ENCODE data around the gene LZTR1.
"Not testable (repeated sequence)": the region's sequence is repeated elsewhere in the genome, so short reads cannot be mapped to it uniquely, and the experiment has no call there.

LZTR1 gene

GRCh38 chr22:20940186-20940651 lies 41.9 kb upstream of the LZTR1 start:
- TF ChIP-seq CTCF (IDR thresholded peaks at IDR 0.05; ENCODE audit: low read length) (no peak), EZH2 (optimal IDR thresholded peaks at IDR 0.05; ENCODE audit: low read depth, low read length) (no peak), EZH2phosphoT487 (IDR thresholded peaks at IDR 0.05; ENCODE audit: low read length) (no peak)
- H3K36me3 ChIP-seq (replicated peaks; ENCODE audit: insufficient read depth, low read length): no peaks in the 10 kb centered on the region

GRCh38 chr22:20940904-20941385 lies 41.2 kb upstream of the LZTR1 start:
- no peak overlapping the region for H3K4me3 ChIP-seq (ENCODE audit: low read length)
- no peak for DNase-seq
- H3K27me3 ChIP-seq (replicated peaks; ENCODE audit: insufficient read depth, low read length): no peaks in the 10 kb centered on the region
- no peaks in the 10 kb centered on the region for H3F3A ChIP-seq (ENCODE audit: insufficient read depth, low read length)
- H3K79me2 ChIP-seq (ENCODE audit: low read length): peaks cover 98% of the 10 kb centered on the region
- TF ChIP-seq EZH2phosphoT487 (IDR thresholded peaks at IDR 0.05; ENCODE audit: low read length) (no peak), CTCF (IDR thresholded peaks at IDR 0.05; ENCODE audit: low read length) (no peak), EZH2 (optimal IDR thresholded peaks at IDR 0.05; ENCODE audit: low read depth, low read length) (no peak)
- H4K20me1 ChIP-seq (ENCODE audit: insufficient read depth, low read length): peaks cover 80% of the 10 kb centered on the region
- H2AFZ ChIP-seq (ENCODE audit: low read length): no peak overlapping the region
- H3K27ac ChIP-seq (ENCODE audit: low read length): no peak overlapping the region
- H3K4me2 ChIP-seq (ENCODE audit: low read depth, low read length): no peak overlapping the region
- no peaks in the 10 kb centered on the region for H3K4me1 ChIP-seq (ENCODE audit: low read length)
- no peaks in the 10 kb centered on the region for H3K36me3 ChIP-seq (replicated peaks; ENCODE audit: insufficient read depth, low read length)
- no peaks in the 10 kb centered on the region for H3K9me3 ChIP-seq (replicated peaks; ENCODE audit: insufficient read depth, low read length)
- no peaks in the 10 kb centered on the region for H3K9me2 ChIP-seq (replicated peaks; ENCODE audit: insufficient read depth, low read length)
- no peak overlapping the region for H3K9ac ChIP-seq (ENCODE audit: low read length)

More at GRCh38 chr22:20940186-20940651, 41.9 kb upstream of the LZTR1 start:
- DNase-seq: no peak
- Histone ChIP-seq H3K27me3 (replicated peaks; ENCODE audit: insufficient read depth, low read length) (no peaks in the 10 kb centered on the region), H4K20me1 (ENCODE audit: insufficient read depth, low read length) (peaks cover 78% of the 10 kb centered on the region), H3K4me3 (ENCODE audit: low read length) (no peak overlapping the region), H3K9me2 (replicated peaks; ENCODE audit: insufficient read depth, low read length) (no peaks in the 10 kb centered on the region), H3K4me1 (ENCODE audit: low read length) (no peaks in the 10 kb centered on the region), H3K79me2 (ENCODE audit: low read length) (peaks cover 98% of the 10 kb centered on the region), H3K9me3 (replicated peaks; ENCODE audit: insufficient read depth, low read length) (no peaks in the 10 kb centered on the region), H3F3A (ENCODE audit: insufficient read depth, low read length) (no peaks in the 10 kb centered on the region), H3K9ac (ENCODE audit: low read length) (no peak overlapping the region), H2AFZ (ENCODE audit: low read length) (no peak overlapping the region), H3K4me2 (ENCODE audit: low read depth, low read length) (no peak overlapping the region), H3K27ac (ENCODE audit: low read length) (no peak overlapping the region)

- H3F3A ChIP-seq (ENCODE audit: insufficient read depth, low read length); H3K27ac ChIP-seq (ENCODE audit: low read length); H3K9ac ChIP-seq (ENCODE audit: low read length); H3K4me2 ChIP-seq (ENCODE audit: low read depth, low read length); H3K27me3 ChIP-seq (replicated peaks; ENCODE audit: insufficient read depth, low read length); H3K9me2 ChIP-seq (replicated peaks; ENCODE audit: insufficient read depth, low read length); H2AFZ ChIP-seq (ENCODE audit: low read length); H3K9me3 ChIP-seq (replicated peaks; ENCODE audit: insufficient read depth, low read length); H3K4me3 ChIP-seq (ENCODE audit: low read length); DNase-seq; H3K36me3 ChIP-seq (replicated peaks; ENCODE audit: insufficient read depth, low read length); H3K4me1 ChIP-seq (ENCODE audit: low read length): not testable (repeated sequence)
- H3K79me2 ChIP-seq (ENCODE audit: low read length): peaks cover 98% of the 10 kb centered on the region
- H4K20me1 ChIP-seq (ENCODE audit: insufficient read depth, low read length): peaks cover 81% of the 10 kb centered on the region
Measured at GRCh38 chr22:20942203-20942902, 39.7 kb upstream of the LZTR1 start.

Measured in MM.1S (cell line).